Measurements from ENCODE around the gene RNU2-1.
"Not testable (repeated sequence)": the region's sequence is repeated elsewhere in the genome, so short reads cannot be mapped to it uniquely, and the experiment has no call there.

RNU2-1 gene

GRCh38 chr17:43233877-43234276, at the start of gene RNU2-1:
Gene RNU2-1 (minus strand): TSS chr17:43233977.
- DNase-seq = not testable (repeated sequence)

- DNase-seq = not testable (repeated sequence)
Observed at GRCh38 chr17:43272914-43273313, 39.1 kb upstream of the RNU2-1 start.

- not testable (repeated sequence) for DNase-seq
Observed at GRCh38 chr17:43272483-43272882, 38.7 kb upstream of the RNU2-1 start.

- not testable (repeated sequence) for DNase-seq
Observed at GRCh38 chr17:43270552-43271504, 37.1 kb upstream of the RNU2-1 start.

- not testable (repeated sequence) for DNase-seq
Observed at GRCh38 chr17:43246456-43246855, 12.7 kb upstream of the RNU2-1 start.

- DNase-seq = not testable (repeated sequence)
Observed at GRCh38 chr17:43240596-43241352, 7.0 kb upstream of the RNU2-1 start.

GRCh38 chr17:43239597-43239996, 5.8 kb upstream of the RNU2-1 start:
- not testable (repeated sequence) for DNase-seq

- not testable (repeated sequence) for DNase-seq
Observed at GRCh38 chr17:43233263-43233662, 514 bp downstream of the RNU2-1 start.

- DNase-seq = not testable (repeated sequence)
Observed at GRCh38 chr17:43232021-43232699, 1.6 kb downstream of the RNU2-1 start.

GRCh38 chr17:43231205-43232020, 2.4 kb downstream of the RNU2-1 start:
- DNase-seq = not testable (repeated sequence)

GRCh38 chr17:43228020-43228782, 5.6 kb downstream of the RNU2-1 start, which contains the start of gene CCDC200:
Gene CCDC200 (minus strand): TSS chr17:43228623. CDS start chr17:43228554, 69 bp downstream.
- not testable (repeated sequence) for DNase-seq

- no peak for DNase-seq
Observed at GRCh38 chr17:43226393-43226792, 7.4 kb downstream of the RNU2-1 start.

- no peak for DNase-seq
Observed at GRCh38 chr17:43224146-43224705, 9.6 kb downstream of the RNU2-1 start.

GRCh38 chr17:43220511-43221125, 13.2 kb downstream of the RNU2-1 start:
- no peak for DNase-seq

- DNase-seq = no peak
Observed at GRCh38 chr17:43219746-43220380, 13.9 kb downstream of the RNU2-1 start.

GRCh38 chr17:43219001-43219400, 14.8 kb downstream of the RNU2-1 start:
- no peak for DNase-seq

- no peak for DNase-seq
Observed at GRCh38 chr17:43217614-43218087, 16.1 kb downstream of the RNU2-1 start.

GRCh38 chr17:43216762-43217613, 16.8 kb downstream of the RNU2-1 start:
- no peak for DNase-seq

GRCh38 chr17:43216369-43216761, 17.4 kb downstream of the RNU2-1 start:
- DNase-seq = no peak
